Placental epithelial cell (primary cell): ENCODE measurements around the gene SLC49A3. TPM values are rescaled to one million over a fixed set of nuclear protein-coding genes. Genes with fewer than 3 reads are reported as not detected.

Experiments
- total RNA-seq: library from RNA; depleted of rRNA; stranded (reverse); fragments of >200 nt; gene quantifications from 2 replicates; pipeline ENCODE4 v1.2.3, GENCODE V29; 2012

SLC49A3 gene
- 1.1 and 3.9 TPM in 2 replicates for total RNA-seq

GRCh38 chr4:688854-689681, at the start of gene SLC49A3:
SLC49A3 (minus strand) TSS chr4:689151; CDS start chr4:689127, 24 bp downstream.

GRCh38 chr4:705278-706082, 16.5 kb upstream of the SLC49A3 start, which contains the start of gene PCGF3:
PCGF3 (plus strand) TSS chr4:705832; CDS start chr4:733681, 27,849 bp downstream.

DNA sequence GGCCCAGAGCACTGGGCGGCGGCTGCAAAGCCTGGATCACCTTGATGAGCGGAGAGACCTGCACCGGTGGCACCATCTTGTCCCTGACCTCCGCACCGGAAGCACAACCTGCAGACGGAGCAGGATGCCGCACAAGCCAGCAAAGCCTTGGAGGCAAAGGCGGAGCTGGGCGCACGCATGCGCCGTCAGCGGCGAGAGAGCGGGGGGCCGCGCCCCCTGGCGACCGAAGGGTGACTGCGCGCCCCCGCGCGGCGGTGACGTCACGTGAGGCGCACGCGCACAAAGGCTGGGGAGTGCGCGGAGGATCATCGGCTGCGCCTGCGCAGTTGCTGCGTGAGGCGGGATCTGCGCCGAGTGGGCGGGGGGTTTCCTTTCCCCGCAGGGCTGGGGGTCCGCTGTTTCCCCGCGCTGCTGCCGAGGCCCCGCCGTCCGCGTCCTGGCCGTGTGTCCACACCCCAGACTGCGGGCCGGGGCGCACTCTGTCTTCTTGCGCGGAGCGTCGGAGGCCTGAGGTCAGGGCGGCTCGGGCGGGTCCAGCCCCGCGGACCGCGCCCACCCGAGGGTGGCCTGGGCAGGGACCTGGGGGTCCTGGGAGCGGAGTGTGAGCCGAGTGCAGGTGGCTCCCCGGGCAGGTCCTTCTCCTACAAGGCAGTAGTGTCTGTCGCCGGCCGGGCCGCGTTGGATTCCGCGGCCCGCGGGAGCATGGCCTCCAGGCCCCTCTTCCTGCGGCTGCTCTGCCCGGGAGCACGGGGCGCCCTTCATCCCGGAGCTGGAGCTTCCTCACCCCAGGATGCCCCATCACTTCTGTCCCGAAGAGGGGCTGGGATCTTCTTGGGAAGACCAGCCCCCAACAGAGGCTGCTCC, 14.5 kb downstream of the SLC49A3 start, which contains the start of the genes ATP5ME and MYL5:
Gene ATP5ME (minus strand): TSS at position 105 of the 864 bp plus-strand sequence. CDS start 29 bp downstream, at position 76.
Gene MYL5 (plus strand): TSS at position 371 of the 864 bp plus-strand sequence. CDS start 3,485 bp downstream, outside the sequence.

Other genes starting within 250 kb of the SLC49A3 start
- 16.5 and 19.2 TPM in 2 replicates for gene ZNF721, start 190.0 kb downstream of the SLC49A3 start, total RNA-seq
- gene PIGG, start 189.9 kb downstream of the SLC49A3 start, total RNA-seq: 43.3 and 61.2 TPM in 2 replicates
- gene TMEM271, start 112.9 kb downstream of the SLC49A3 start, total RNA-seq: not detected in 2 replicates
- gene PDE6B, start 63.6 kb downstream of the SLC49A3 start, total RNA-seq: 4.3 and 5.0 TPM in 2 replicates
- gene ATP5ME, start 14.9 kb downstream of the SLC49A3 start, total RNA-seq: 60.2 and 91.5 TPM in 2 replicates
- 6.8 and 19.2 TPM in 2 replicates for gene MYL5, start 14.6 kb downstream of the SLC49A3 start, total RNA-seq
- 39.8 and 63.2 TPM in 2 replicates for gene PCGF3, start 16.7 kb upstream of the SLC49A3 start, total RNA-seq
- not detected in 2 replicates for gene CPLX1, start 137.0 kb upstream of the SLC49A3 start, total RNA-seq
- gene GAK, start 243.2 kb upstream of the SLC49A3 start, total RNA-seq: 51.4 and 68.1 TPM in 2 replicates
- 8.6 and 15.9 TPM in 2 replicates for gene TMEM175, start 243.3 kb upstream of the SLC49A3 start, total RNA-seq